Karpas-422 (cell line): Measurements from ENCODE around the gene GEMIN8. TPM values are rescaled to one million over a fixed set of nuclear protein-coding genes. Genes with fewer than 3 reads are reported as not detected.

Experiments
- DNase-seq: peaks from one replicate; pipeline ENCODE4 v3.0.0-alpha.2; 2015
- H2AFZ ChIP-seq: fragments of 200-600 bp; sonication (generic); 2 replicates; pipeline ENCODE4 v1.6.1; 2014; ENCODE audit warnings: antibody characterized with exemption, low read length, mixed read lengths
- H3K27ac ChIP-seq: fragments of 200-600 bp; sonication (generic); 2 replicates; pipeline ENCODE4 v1.5.1; 2014; ENCODE audit warnings: mild to moderate bottlenecking, low read length, moderate library complexity
- H3K27me3 ChIP-seq: fragments of 200-600 bp; sonication (generic); 2 replicates; pipeline ENCODE4 v1.6.1; 2014; ENCODE audit warnings: low read length, mixed read lengths
- H3K36me3 ChIP-seq: fragments of 200-600 bp; sonication (generic); 2 replicates; pipeline ENCODE4 v1.6.1; 2014; ENCODE audit warnings: low read length, mixed read lengths; ENCODE audit not compliant: insufficient read depth
- H3K4me1 ChIP-seq: fragments of 200-600 bp; sonication (generic); 2 replicates; pipeline ENCODE4 v1.6.1; 2014; ENCODE audit warnings: mild to moderate bottlenecking, low read length, mixed read lengths
- H3K4me2 ChIP-seq: fragments of 200-600 bp; sonication (generic); 2 replicates; pipeline ENCODE4 v1.6.1; 2014; ENCODE audit warnings: low read length, low read depth, mild to moderate bottlenecking; ENCODE audit not compliant: poor library complexity, severe bottlenecking
- H3K4me3 ChIP-seq: fragments of 200-600 bp; sonication (generic); 2 replicates; pipeline ENCODE4 v1.5.1; 2014; ENCODE audit warnings: mild to moderate bottlenecking, antibody characterized with exemption, low read length, mixed read lengths
- H3K79me2 ChIP-seq: fragments of 200-600 bp; sonication (generic); 2 replicates; pipeline ENCODE4 v1.6.1; 2014; ENCODE audit warnings: mild to moderate bottlenecking, low read length, mixed read lengths
- H3K9ac ChIP-seq: fragments of 200-600 bp; sonication (generic); 2 replicates; pipeline ENCODE4 v1.6.0; 2014; ENCODE audit warnings: low read length
- H3K9me2 ChIP-seq: fragments of 200-600 bp; sonication (generic), shearing (Covaris generic); replicated peaks from 2 replicates; pipeline ENCODE4 v1.6.0; 2014; ENCODE audit warnings: mild to moderate bottlenecking, low read length, moderate library complexity; ENCODE audit not compliant: insufficient read depth
- H3K9me3 ChIP-seq: fragments of 300-700, 200-600 bp; sonication (generic); 2 replicates; pipeline ENCODE4 v1.6.1; 2014; ENCODE audit warnings: low read length, mixed read lengths
- H4K20me1 ChIP-seq: fragments of 200-600 bp; sonication (generic); 2 replicates; pipeline ENCODE4 v1.6.1; 2014; ENCODE audit warnings: mild to moderate bottlenecking, antibody characterized with exemption, low read length, low read depth; ENCODE audit not compliant: insufficient read depth
- total RNA-seq: library from RNA; depleted of rRNA; stranded (reverse); fragments of >200 nt; shearing (Covaris generic); gene quantifications from 2 replicates; pipeline ENCODE4 v1.2.3, GENCODE V29; 2014; ENCODE audit warnings: low replicate concordance

GEMIN8 gene
- total RNA-seq, 1 experiment from 2014 or later = 44.7 TPM

DNA sequence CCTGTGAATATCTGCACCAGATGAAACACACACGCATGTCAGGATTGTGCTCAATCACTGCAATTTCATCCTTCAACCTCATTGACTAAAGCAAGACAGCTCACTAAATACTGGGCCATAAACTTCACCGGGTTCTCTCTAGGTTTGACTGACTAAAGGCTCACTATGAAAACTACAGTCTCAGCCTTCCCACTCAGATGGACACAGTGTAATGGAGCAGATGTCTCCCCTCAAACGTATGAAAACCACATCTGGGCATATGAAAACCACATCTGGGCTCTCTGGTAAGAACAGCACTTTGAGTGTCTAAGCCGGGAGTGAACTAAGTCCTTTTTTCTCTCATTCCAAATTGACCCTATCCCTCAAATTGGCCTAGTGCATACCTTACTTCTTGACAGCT is 15.2 kb downstream of the GEMIN8 start:
- Histone ChIP-seq H3K9me3 (no peaks in the 10 kb centered on the region), H3K9me2 (no peaks in the 10 kb centered on the region), H3K9ac (no peak overlapping the region), H3K4me1 (no peaks in the 10 kb centered on the region), H3K4me3 (no peak overlapping the region), H3K27ac (no peak overlapping the region), H3K36me3 (peaks cover 30% of the 10 kb centered on the region), H3K79me2 (peaks cover 9% of the 10 kb centered on the region), H3K4me2 (no peak overlapping the region), H4K20me1 (no peaks in the 10 kb centered on the region), H2AFZ (no peak overlapping the region), H3K27me3 (no peaks in the 10 kb centered on the region)
- DNase-seq = no peak

DNA sequence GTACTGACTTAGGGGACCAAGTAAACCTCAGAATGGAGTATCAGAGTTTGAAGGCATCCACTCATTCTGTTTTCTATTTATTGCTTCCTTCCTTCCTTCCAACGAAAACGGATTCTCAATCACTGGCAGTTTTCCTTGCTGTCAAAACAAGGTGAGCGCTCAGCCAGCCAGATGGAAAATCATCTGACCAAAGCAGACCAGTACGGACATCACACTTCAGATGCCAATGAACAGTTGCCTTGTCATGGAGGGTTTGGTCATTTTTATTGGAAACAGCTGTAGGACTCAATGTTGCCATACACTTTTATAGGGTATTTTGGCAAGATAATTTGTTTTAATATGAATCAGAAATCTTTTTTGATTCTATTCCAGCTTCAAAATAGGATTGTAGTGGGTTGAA is 16.6 kb downstream of the GEMIN8 start:
- Histone ChIP-seq H3K4me1 (no peaks in the 10 kb centered on the region), H3K9ac (no peak overlapping the region), H3K9me2 (no peaks in the 10 kb centered on the region), H3K27ac (no peak overlapping the region), H3K4me2 (no peak overlapping the region), H3K27me3 (no peaks in the 10 kb centered on the region), H3K9me3 (no peaks in the 10 kb centered on the region), H3K36me3 (peaks cover 23% of the 10 kb centered on the region), H3K79me2 (peaks cover 6% of the 10 kb centered on the region), H2AFZ (no peak overlapping the region), H3K4me3 (no peak overlapping the region), H4K20me1 (no peaks in the 10 kb centered on the region)
- no peak for DNase-seq

DNA sequence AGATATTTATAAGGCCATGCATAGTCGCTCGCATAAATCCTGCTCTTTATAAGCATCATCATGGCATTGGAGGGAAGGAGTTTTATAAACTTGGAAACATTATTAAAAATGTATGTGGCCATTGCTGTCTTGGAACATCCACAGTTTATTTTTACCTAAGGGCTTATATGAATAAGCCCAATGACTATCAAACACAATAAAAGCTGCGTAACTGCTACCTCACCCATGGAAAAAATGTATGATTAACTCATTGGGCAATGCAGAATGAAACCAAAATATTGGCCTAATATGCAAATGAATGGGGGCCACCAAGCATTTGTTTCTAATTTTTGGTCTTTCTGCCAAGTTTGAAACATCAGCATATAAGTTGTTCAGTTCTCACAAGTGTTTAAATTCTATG is 19.1 kb downstream of the GEMIN8 start:
- H3K27me3 ChIP-seq = no peaks in the 10 kb centered on the region
- H3K9me3 ChIP-seq = no peaks in the 10 kb centered on the region
- H3K4me1 ChIP-seq = no peaks in the 10 kb centered on the region
- no peak overlapping the region for H3K9ac ChIP-seq
- no peaks in the 10 kb centered on the region for H3K9me2 ChIP-seq
- DNase-seq = no peak
- H3K79me2 ChIP-seq = no peaks in the 10 kb centered on the region; the same call in 1 of the 2 replicates
- peaks cover 16% of the 10 kb centered on the region for H3K36me3 ChIP-seq
- no peak overlapping the region for H3K4me2 ChIP-seq
- H2AFZ ChIP-seq = no peak overlapping the region
- no peak overlapping the region for H3K27ac ChIP-seq
- H4K20me1 ChIP-seq = no peaks in the 10 kb centered on the region
- no peak overlapping the region for H3K4me3 ChIP-seq

DNA sequence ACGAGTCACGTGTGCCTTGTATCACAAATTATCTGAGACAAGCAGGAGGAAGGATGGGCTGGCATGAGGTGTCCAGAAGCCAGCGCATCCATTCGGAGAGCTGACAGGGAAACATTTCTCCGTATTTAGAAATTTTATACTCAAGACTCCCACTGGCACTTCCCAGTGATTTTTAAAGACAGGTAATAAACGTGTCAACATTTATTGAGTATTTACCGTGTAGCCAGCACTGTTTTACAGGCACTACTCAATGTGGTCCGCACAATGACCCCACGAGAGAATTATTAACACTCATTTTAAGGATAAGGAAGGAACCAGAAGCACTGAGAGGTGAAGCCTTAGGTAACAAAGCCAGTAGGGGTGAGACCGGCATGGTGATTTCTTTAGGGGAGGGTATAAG is 23.2 kb downstream of the GEMIN8 start:
- no peak overlapping the region for H3K4me2 ChIP-seq
- no peak for DNase-seq
- no peak overlapping the region for H3K9ac ChIP-seq
- no peaks in the 10 kb centered on the region for H3K4me1 ChIP-seq
- H4K20me1 ChIP-seq = no peaks in the 10 kb centered on the region
- no peak overlapping the region for H3K4me3 ChIP-seq
- H3K9me2 ChIP-seq = no peaks in the 10 kb centered on the region
- H3K27me3 ChIP-seq = no peaks in the 10 kb centered on the region
- no peaks in the 10 kb centered on the region for H3K9me3 ChIP-seq
- no peaks in the 10 kb centered on the region; the same call in 1 of the 2 replicates for H3K36me3 ChIP-seq
- H3K27ac ChIP-seq = no peak overlapping the region
- H2AFZ ChIP-seq = no peak overlapping the region
- no peaks in the 10 kb centered on the region for H3K79me2 ChIP-seq

DNA sequence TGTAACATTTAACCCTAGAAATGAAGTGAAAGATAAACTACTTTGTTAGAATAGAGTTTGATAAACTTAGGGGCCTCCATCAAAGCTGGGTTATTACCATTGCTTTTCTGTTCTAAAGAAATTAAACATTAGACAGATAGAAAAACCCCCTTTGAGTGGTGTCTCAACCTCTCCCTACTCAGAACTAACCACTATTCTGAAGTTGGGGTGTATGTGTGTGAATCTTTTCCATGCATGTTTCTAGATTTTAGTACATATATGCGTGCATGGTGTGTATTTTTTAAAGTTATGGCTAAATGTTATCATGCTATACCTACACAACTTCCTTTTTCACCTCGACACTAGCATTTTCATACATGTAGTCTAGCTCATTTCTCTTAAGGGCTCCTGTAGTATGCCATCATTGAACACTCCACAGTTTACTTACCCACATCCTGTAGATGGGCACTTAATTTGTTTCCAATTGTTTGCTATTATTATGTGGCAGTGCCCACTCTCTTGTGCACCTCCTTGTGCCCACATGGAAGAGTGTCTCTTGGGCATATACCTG is 25.7 kb downstream of the GEMIN8 start:
- Histone ChIP-seq H3K27ac (no peak overlapping the region), H4K20me1 (no peaks in the 10 kb centered on the region), H3K4me3 (no peak overlapping the region), H3K9ac (no peak overlapping the region), H3K79me2 (no peaks in the 10 kb centered on the region), H3K4me1 (no peaks in the 10 kb centered on the region), H3K27me3 (no peaks in the 10 kb centered on the region), H3K36me3 (no peaks in the 10 kb centered on the region), H3K9me2 (no peaks in the 10 kb centered on the region), H3K9me3 (no peaks in the 10 kb centered on the region), H2AFZ (no peak overlapping the region), H3K4me2 (no peak overlapping the region)
- DNase-seq = no peak

DNA sequence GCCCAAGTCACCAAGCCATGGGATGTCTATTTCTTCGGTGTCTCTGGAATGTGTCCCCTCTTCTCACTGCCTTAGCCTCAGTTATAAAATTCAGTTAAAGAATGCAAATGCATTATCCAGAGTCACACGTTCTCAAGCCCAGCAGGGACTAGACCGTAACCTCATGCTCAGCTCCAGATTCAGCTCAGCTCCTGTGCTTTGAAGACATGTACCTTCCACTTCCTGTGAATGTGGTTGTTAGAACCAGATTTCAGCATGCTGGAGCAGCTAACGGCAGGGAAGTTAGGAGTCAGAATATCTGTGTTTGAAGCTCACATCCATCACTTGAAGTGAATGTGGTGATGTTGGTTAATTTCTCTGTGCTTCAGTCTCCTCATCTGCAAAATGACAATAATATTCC is 26.7 kb downstream of the GEMIN8 start:
- Histone ChIP-seq H3K27ac (no peak overlapping the region), H3K4me1 (no peaks in the 10 kb centered on the region), H3K9me3 (no peaks in the 10 kb centered on the region), H3K27me3 (no peaks in the 10 kb centered on the region), H4K20me1 (no peaks in the 10 kb centered on the region), H3K4me2 (no peak overlapping the region), H3K79me2 (no peaks in the 10 kb centered on the region), H3K9me2 (no peaks in the 10 kb centered on the region), H3K4me3 (no peak overlapping the region), H3K9ac (no peak overlapping the region), H2AFZ (no peak overlapping the region), H3K36me3 (no peaks in the 10 kb centered on the region)
- DNase-seq = no peak

DNA sequence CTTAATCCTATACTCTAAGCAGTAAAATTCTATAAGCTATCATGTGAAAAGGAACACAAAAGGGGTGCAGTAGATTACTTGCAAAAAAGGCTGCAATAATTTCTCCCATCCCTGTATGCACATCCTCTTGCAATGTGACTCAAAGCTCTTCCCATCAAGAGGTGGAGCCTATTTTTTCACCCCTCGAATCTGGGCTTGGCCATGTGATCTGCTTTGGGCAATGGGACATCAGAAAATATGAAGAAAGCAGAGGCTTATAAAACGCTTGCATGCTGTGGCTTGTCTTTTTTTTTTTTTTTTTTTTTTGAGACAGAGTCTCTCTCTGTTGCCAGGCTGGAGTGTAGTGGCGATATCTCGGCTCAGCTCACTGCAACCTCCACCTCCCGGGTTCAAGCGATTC is 33.0 kb downstream of the GEMIN8 start:
- Histone ChIP-seq H2AFZ (no peak overlapping the region), H3K4me3 (no peak overlapping the region), H3K27ac (no peak overlapping the region), H3K27me3 (no peaks in the 10 kb centered on the region), H3K9ac (no peak overlapping the region), H3K9me2 (no peaks in the 10 kb centered on the region), H3K4me2 (no peak overlapping the region), H3K36me3 (no peaks in the 10 kb centered on the region), H3K9me3 (no peaks in the 10 kb centered on the region), H3K4me1 (no peaks in the 10 kb centered on the region), H3K79me2 (no peaks in the 10 kb centered on the region), H4K20me1 (no peaks in the 10 kb centered on the region)
- no peak for DNase-seq

DNA sequence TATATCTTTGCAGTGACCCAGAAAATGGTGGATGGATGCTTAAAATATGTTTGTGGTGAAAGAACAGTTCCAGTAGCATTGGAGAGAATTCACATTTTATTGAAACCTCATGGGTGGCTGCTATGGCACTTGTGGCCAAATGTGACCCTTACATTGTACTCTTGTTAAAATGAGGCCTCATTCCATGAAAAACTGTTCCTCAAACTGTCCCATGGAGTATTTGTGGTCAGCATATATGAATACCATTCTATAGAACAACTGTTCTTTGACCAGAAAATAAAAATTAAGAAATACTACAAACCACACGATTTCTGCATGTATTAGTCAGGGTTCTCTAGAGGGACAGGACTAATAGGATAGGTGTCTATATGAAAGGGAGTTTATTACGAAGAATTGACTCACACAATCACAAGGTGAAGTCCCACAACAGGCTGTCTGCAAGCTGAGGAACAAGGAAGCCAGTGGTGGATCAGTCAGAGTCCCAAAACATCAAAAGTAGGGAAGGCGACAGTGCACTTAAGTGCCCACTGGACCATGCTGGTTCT is 35.1 kb downstream of the GEMIN8 start:
- no peak overlapping the region for H3K4me2 ChIP-seq
- no peaks in the 10 kb centered on the region for H3K79me2 ChIP-seq
- no peak for DNase-seq
- no peak overlapping the region for H3K27ac ChIP-seq
- no peaks in the 10 kb centered on the region for H3K9me2 ChIP-seq
- H3K9ac ChIP-seq = no peak overlapping the region
- H3K27me3 ChIP-seq = no peaks in the 10 kb centered on the region
- H4K20me1 ChIP-seq = no peaks in the 10 kb centered on the region
- H2AFZ ChIP-seq = no peak overlapping the region
- no peaks in the 10 kb centered on the region for H3K36me3 ChIP-seq
- H3K4me1 ChIP-seq = no peaks in the 10 kb centered on the region
- H3K4me3 ChIP-seq = no peak overlapping the region
- H3K9me3 ChIP-seq = no peaks in the 10 kb centered on the region
